ENCODE measurements around the gene CYB5R4. TPM values are rescaled to one million over a fixed set of nuclear protein-coding genes. Genes with fewer than 3 reads are reported as not detected.

Gene CYB5R4
- total and polyA plus RNA-seq, 2 of the 13 experiments (the other 11 are each of a cell fraction or from before 2014, with no cell fraction given) = 5.3 to 26.1 TPM

- TF ChIP-seq HMGXB3 (CRISPR knock-in tag; IDR thresholded peaks at IDR 0.05; ENCODE audit: borderline replicate concordance) = no peak
Observed at GRCh38 chr6:83889621-83890020, 30.1 kb downstream of the CYB5R4 start (continued).

- DNase-seq (ENCODE audit: low spot score) (no peak), FAIRE-seq (no peak), ATAC-seq (no peak)
- H3K27me3 ChIP-seq (ENCODE audit: control insufficient read depth in 1 of 2, insufficient read depth in 2 of 2, low read length in 2 of 2) = no peaks in the 10 kb centered on the region
- intact Hi-C loops (cut with micrococcal nuclease; ENCODE audit: unreplicated experiment) = no loop called here
- H3K9ac ChIP-seq (ENCODE audit: insufficient read depth, low read depth, low read length) = no peak overlapping the region
- no peaks in the 10 kb centered on the region for H3K79me2 ChIP-seq (ENCODE audit: insufficient read depth, low read length)
- H3K4me2 ChIP-seq (ENCODE audit: low read depth, low read length) = no peak overlapping the region
- POLR2A ChIA-PET = no interaction called here
- 87% methylated on average over 4 of the region's 4 CpGs for WGBS (ENCODE audit: low lambda C conversion rate)
- in situ Hi-C loops (cut with HindIII; ENCODE audit: extremely low pct_ligation_motif_present, low pct_unique_long_range_greater_than_20kb) = no loop called here
- no TSS peak for BruUV-seq (replicated peaks)
- H2AFZ ChIP-seq (ENCODE audit: low read length) = no peak overlapping the region
- no peaks in the 10 kb centered on the region for H3K36me3 ChIP-seq (replicated peaks in 1 of 2; ENCODE audit: control insufficient read depth in 1 of 2, insufficient read depth in 2 of 2, low read length in 2 of 2)
- H3K9me3 ChIP-seq (ENCODE audit: low read length) = no peaks in the 10 kb centered on the region
- CTCF ChIA-PET (ENCODE audit: low intra/inter-chr PET ratio, low total read pairs) = no interaction called here
- no peaks in the 10 kb centered on the region for H4K20me1 ChIP-seq (ENCODE audit: insufficient read depth, low read length)
- no peak overlapping the region for H3K27ac ChIP-seq (ENCODE audit: extremely low read length, insufficient read depth, low read length)
- H3K4me1 ChIP-seq (ENCODE audit: insufficient read depth, low read length) = no peaks in the 10 kb centered on the region
- H3K4me3 ChIP-seq (replicated peaks in 1 of 3; ENCODE audit: insufficient read depth in 1 of 3, low read depth in 2 of 3, low read length in 3 of 3) = no peak overlapping the region
- TF ChIP-seq GPBP1L1 (CRISPR knock-in tag; IDR thresholded peaks at IDR 0.05) = no peak
- no peak for TF ChIP-seq TBX2 (CRISPR knock-in tag; IDR thresholded peaks at IDR 0.05; ENCODE audit: borderline replicate concordance)
- no peak for TF ChIP-seq SP4 (CRISPR knock-in tag; IDR thresholded peaks at IDR 0.05)
- no peak for TF ChIP-seq MXI1 (IDR thresholded peaks at IDR 0.05; ENCODE audit: borderline replicate concordance, low read depth, low read length)
- no peak for TF ChIP-seq ZNF354B (CRISPR knock-in tag; IDR thresholded peaks at IDR 0.05)
- TF ChIP-seq RELA (CRISPR knock-in tag; IDR thresholded peaks at IDR 0.05) = no peak
- TF ChIP-seq SSRP1 (CRISPR knock-in tag; IDR thresholded peaks at IDR 0.05) = no peak
- no peak for TF ChIP-seq ZNF850 (CRISPR knock-in tag; conservative IDR thresholded peaks at IDR 0.05)
- no peak for TF ChIP-seq BCL3 (CRISPR knock-in tag; IDR thresholded peaks at IDR 0.05)
- TF ChIP-seq ZNF570 (CRISPR knock-in tag; IDR thresholded peaks at IDR 0.05; ENCODE audit: borderline replicate concordance) = no peak
- TF ChIP-seq ZBTB43 (CRISPR knock-in tag; conservative IDR thresholded peaks at IDR 0.05) = no peak
- TF ChIP-seq HCFC1 (IDR thresholded peaks at IDR 0.05; ENCODE audit: low read depth, low read length) = no peak
- TF ChIP-seq SIN3A (IDR thresholded peaks at IDR 0.05; ENCODE audit: borderline replicate concordance, low read depth, low read length) = no peak
- no peak for TF ChIP-seq HOXA9 (CRISPR knock-in tag; IDR thresholded peaks at IDR 0.05; ENCODE audit: borderline replicate concordance)
- TF ChIP-seq PHF8 (CRISPR knock-in tag; IDR thresholded peaks at IDR 0.05) = no peak
- TF ChIP-seq HNF4A (CRISPR knock-in tag; IDR thresholded peaks at IDR 0.05) = no peak
Observed at GRCh38 chr6:83890520-83890919, 31.0 kb downstream of the CYB5R4 start.

Measured in HepG2 (cell line).